GM18951 (cell line): ENCODE results near the gene PAWR.
"Not testable (repeated sequence)": the region's sequence is repeated elsewhere in the genome, so short reads cannot be mapped to it uniquely, and the experiment has no call there.

Experiments
- POLR2A ChIP-seq: IDR thresholded peaks from 4 replicates; pipeline ENCODE4 v1.6.1; 2011; ENCODE audit warnings: mild to moderate bottlenecking; ENCODE audit not compliant: insufficient read length, insufficient read depth; ENCODE audit errors: extremely low read depth
- in situ Hi-C: fragments of 300-500 bp; cut with MboI; formaldehyde crosslinking; loops from one replicate; pipeline ENCODE4 v1.12.0; 2022; ENCODE audit warnings: low sequenced_read_pairs, mixed read lengths, inconsistent platforms; ENCODE audit not compliant: unreplicated experiment

PAWR gene

GRCh38 chr12:79555028-79555925 is 135.5 kb downstream of the PAWR start:
- no peak for TF ChIP-seq POLR2A
- in situ Hi-C loops: loop anchor here (25.0 kb wide), 1 partner anchor 132 kb away; the partner anchor contains the start of gene PAWR

DNA sequence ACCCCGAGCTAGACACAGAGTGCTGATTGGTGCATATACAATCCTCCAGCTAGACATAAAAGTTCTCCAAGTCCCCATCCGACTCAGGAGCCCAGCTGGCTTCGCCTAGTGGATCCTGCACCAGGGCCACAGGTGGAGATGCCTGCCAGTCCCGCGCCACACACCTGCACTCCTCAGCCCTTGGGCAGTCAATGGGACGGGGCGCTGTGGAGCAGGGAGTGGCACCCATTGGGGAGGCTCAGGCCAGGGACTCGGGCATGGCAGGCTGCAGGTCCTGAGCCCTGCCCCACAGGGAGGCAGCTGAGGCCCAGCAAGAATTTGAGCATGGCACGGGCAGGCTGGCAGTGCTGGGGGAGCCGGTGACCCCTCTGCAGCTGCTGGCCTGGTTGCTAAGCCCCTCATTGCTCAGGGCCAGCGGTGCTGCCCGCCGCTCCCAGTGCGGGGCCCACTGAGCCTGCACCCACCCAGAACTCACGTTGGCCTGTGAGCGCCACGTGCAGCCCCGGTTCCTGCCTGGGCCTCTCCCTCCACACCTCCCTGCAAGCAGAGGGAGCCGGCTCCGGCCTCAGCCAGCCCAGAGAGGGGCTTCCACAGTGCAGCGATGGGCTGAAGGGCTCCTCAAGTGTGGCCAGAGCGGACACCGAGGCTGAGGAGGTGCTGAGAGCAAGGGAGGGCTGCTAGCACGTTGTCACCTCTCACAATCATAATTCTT is 136.7 kb downstream of the PAWR start:
- no peak for TF ChIP-seq POLR2A
- in situ Hi-C loops: loop anchor here (5.0 to 25.0 kb wide), 2 partner anchors 133 to 188 kb away; partner anchors contain the start of gene PAWR

- in situ Hi-C loops: loop anchor here (5.0 to 25.0 kb wide), 2 partner anchors 135 to 190 kb away; partner anchors contain the start of gene PAWR
- no peak for TF ChIP-seq POLR2A
Observed at GRCh38 chr12:79552192-79552591, 138.6 kb downstream of the PAWR start.

GRCh38 chr12:79549531-79550271 is 141.1 kb downstream of the PAWR start:
- in situ Hi-C loops: loop anchor here (5.0 to 25.0 kb wide), 2 partner anchors 138 to 193 kb away; partner anchors contain the start of gene PAWR
- no peak for TF ChIP-seq POLR2A

DNA sequence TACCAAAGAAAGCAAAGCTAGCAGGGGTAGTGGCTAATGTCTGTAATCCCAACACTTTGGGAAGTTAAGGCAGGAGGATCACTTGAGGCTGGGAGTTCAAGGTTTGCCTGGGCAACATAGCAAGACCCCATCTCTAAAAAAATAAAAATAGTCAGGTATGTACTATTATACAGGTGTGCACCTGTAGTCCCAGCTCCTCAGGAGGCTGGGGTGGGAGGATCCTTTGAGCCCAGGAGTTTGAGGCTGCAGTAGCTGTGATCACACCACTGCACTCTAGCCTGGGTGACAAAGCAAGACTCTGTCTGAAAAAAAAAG is 142.2 kb downstream of the PAWR start:
- no peak for TF ChIP-seq POLR2A
- in situ Hi-C loops: no loop called here

DNA sequence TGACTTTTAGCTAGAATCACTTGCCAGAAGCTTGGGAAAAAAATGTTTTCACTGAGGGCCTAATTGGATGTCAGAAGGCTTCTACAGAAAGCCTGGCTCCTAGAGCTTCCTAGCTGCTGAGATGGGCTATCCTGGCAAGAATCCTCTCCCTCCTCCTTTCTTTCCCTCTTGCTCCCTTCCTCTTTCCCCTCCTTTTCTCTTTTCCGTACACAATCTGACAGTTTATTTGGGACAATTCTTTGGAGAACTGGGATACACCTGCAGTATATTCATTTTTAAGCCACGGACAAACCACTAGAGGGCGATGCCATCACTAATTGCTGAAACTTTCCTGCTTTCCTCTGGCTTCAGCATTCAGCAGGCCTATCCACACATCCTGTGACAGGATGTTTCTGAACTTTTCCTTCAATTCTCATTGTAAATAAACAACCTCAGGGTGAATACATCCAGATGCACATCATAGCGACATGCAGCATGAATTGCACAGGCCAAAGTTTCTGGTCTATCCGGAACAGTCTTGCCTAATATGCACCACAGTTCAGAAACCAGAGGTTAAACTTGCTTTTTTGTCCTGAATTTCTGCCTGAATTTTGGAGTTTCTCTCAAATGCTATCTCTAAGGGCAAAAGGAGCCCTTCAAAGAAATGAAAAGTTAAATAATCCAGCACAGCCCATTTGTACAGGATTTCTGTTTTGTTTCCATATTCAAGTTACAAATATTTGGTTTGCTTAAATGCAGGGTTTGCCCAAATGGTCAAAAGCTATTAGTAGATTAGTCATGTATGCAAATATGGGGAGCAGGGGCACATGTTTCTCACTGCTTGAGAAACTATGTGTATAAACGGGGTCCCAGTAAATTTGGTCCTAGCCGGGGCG is 142.8 kb downstream of the PAWR start:
- no peak for TF ChIP-seq POLR2A
- in situ Hi-C loops: no loop called here

- in situ Hi-C loops: no loop called here
- no peak for TF ChIP-seq POLR2A
Observed at GRCh38 chr12:79547044-79547734, 143.6 kb downstream of the PAWR start.

DNA sequence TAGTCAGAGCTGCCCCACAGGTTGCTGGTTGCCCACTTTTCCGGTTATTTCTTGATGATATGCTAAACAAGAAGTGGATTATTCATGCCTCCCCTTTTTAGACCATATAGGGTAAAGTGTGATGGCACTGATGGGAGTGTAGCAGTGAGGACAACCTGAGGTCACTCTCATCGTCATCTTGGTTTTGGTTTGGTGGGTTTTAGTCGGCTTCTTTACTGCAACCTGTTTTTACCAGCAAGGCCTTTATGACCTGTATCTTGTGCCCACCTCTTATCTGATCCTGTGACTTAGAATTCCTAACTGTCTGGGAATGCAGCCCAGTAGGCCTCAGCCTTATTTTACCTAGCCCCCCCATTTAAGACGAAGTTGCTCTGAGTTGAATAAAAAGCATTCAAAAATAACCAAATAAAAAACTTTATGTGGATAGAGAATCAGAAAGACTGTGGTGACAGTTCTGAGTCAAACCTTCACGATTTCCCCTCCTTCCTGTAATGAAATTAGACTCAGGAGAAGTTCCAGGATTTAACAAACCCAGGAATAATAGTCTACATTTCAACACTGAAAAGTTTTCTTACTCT is 144.2 kb downstream of the PAWR start:
- no peak for TF ChIP-seq POLR2A
- in situ Hi-C loops: no loop called here

DNA sequence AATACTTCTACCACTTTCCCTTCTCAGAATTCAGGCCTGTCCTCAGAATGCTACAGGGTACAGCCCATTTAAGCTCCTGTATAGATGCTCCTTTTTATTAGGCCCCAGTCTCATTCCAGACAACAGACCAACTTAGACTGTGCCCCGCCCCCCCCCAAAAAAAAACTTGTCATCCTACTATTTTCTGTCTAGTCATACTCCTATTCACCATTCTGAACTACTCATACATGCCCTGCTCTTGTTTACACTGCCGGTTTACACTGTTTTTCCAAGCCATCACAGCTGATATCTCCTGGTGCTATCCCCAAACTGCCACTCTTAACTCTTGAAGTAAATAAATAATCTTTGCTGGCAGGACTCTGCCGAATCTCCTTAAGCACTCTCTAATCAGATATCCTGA is 146.3 kb downstream of the PAWR start:
- in situ Hi-C loops: not testable (repeated sequence)

DNA sequence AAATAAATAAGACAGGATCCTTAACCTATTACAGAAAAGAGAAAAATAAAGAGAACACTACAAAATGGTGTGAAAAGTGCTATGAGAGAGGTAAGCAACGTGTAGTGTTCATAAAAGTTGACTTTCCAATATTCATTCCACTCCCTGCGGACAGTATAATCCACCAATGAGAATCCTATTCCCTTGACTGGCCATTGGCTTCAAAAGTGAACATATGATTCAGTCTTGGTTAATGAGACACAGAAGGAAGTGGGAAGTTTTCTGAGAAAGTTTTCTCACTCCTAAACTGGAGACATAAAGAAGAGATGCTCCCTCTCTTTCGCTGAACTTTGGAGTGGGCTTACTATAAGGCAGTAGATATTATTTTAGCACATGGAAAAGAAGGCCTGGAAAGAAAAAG is 153.1 kb downstream of the PAWR start:
- in situ Hi-C loops: no loop called here
- TF ChIP-seq POLR2A: no peak

DNA sequence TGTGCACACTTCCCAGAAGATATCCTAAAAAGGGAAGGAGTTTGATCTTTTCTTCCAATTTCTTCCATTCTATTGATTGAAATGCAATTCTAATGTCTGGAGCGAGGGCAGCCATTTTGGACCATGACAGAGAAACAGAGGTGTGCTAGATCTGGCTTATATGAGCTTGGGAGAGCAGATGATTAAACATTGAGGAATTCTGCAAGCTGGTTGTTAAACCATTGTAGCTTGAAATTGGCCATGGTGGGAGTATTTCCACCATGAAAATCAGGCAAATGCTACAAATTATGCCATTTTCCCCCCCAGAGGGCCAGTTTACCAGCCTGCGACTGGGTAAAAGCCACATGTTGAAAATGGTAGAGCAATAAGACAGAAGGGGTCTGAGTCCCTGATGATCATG is 155.0 kb downstream of the PAWR start:
- no peak for TF ChIP-seq POLR2A
- in situ Hi-C loops: no loop called here
